ENCODE results near the gene P2RX2.

DNA sequence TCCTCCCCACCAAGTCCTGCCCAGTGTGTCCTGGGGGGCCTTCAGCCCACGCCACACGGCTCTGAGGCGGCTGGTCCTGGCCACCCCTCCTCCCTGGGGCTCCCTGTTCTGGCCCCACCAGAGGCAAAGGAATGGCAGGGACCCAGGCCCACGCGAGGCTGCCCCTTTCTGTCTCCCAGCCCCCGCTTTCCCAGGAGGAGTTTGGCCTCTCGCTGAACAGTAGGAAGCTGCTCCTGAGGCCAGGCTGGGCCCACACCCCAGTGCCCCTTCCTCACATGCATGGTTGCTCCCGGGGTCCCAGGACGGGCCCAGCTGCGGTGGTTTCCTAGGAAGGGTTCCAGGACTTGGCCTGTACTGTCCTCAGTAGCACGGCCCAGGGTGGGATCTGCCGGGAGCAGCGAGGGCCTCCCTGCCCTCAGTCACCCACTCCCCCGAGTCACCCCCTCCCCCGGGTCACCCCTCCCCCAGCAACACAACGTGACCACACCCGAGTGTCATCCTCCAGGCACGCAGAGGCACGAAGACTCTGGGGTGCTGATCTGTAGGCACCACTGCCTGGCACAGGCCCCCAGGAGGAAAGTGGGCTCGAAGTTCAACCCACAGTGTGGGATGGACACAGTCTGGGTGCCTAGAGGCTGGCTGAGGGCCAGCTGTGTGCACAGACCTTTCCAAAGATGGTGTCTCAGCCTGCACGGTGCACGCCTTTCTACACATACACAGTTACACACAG lies 41.2 kb upstream of the P2RX2 start:
- TF ChIP-seq TEAD4 (IDR thresholded peaks at IDR 0.05) (no peak), RAD21 (IDR thresholded peaks at IDR 0.05; ENCODE audit: low read depth) (no peak), EGR1 (IDR thresholded peaks at IDR 0.05) (no peak), CEBPB (IDR thresholded peaks at IDR 0.05) (no peak), NFIC (IDR thresholded peaks at IDR 0.05) (no peak), EP300 (IDR thresholded peaks at IDR 0.05; ENCODE audit: borderline replicate concordance) (no peak), TAF1 (IDR thresholded peaks at IDR 0.05; ENCODE audit: low read depth) (no peak)
- TF ChIP-seq, protein P1, sequence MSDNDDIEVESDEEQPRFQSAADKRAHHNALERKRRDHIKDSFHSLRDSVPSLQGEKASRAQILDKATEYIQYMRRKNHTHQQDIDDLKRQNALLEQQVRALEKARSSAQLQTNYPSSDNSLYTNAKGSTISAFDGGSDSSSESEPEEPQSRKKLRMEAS (IDR thresholded peaks at IDR 0.05): no peak
- TF ChIP-seq, protein P2, sequence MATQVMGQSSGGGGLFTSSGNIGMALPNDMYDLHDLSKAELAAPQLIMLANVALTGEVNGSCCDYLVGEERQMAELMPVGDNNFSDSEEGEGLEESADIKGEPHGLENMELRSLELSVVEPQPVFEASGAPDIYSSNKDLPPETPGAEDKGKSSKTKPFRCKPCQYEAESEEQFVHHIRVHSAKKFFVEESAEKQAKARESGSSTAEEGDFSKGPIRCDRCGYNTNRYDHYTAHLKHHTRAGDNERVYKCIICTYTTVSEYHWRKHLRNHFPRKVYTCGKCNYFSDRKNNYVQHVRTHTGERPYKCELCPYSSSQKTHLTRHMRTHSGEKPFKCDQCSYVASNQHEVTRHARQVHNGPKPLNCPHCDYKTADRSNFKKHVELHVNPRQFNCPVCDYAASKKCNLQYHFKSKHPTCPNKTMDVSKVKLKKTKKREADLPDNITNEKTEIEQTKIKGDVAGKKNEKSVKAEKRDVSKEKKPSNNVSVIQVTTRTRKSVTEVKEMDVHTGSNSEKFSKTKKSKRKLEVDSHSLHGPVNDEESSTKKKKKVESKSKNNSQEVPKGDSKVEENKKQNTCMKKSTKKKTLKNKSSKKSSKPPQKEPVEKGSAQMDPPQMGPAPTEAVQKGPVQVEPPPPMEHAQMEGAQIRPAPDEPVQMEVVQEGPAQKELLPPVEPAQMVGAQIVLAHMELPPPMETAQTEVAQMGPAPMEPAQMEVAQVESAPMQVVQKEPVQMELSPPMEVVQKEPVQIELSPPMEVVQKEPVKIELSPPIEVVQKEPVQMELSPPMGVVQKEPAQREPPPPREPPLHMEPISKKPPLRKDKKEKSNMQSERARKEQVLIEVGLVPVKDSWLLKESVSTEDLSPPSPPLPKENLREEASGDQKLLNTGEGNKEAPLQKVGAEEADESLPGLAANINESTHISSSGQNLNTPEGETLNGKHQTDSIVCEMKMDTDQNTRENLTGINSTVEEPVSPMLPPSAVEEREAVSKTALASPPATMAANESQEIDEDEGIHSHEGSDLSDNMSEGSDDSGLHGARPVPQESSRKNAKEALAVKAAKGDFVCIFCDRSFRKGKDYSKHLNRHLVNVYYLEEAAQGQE (IDR thresholded peaks at IDR 0.05; ENCODE audit: low read depth): no peak
- TF ChIP-seq, protein P3, sequence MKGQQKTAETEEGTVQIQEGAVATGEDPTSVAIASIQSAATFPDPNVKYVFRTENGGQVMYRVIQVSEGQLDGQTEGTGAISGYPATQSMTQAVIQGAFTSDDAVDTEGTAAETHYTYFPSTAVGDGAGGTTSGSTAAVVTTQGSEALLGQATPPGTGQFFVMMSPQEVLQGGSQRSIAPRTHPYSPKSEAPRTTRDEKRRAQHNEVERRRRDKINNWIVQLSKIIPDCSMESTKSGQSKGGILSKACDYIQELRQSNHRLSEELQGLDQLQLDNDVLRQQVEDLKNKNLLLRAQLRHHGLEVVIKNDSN (IDR thresholded peaks at IDR 0.05): no peak

Measured in Ishikawa (cell line).